GM12874 (cell line): Measurements from ENCODE around the gene TARM1.

Source experiments
- CTCF ChIP-seq: IDR thresholded peaks from 2 replicates; pipeline ENCODE4 v1.5.1; 2011; ENCODE audit warnings: low read depth, mild to moderate bottlenecking, control low read depth, low read length, moderate library complexity; ENCODE audit not compliant: insufficient read depth

Gene TARM1

GRCh38 chr19:54123682-54124081, 42.5 kb upstream of the TARM1 start:
- no peak for TF ChIP-seq CTCF

- no peak for TF ChIP-seq CTCF
These were observed 40.1 kb upstream of the TARM1 start for GRCh38 chr19:54121259-54121658.

- no peak for TF ChIP-seq CTCF
These were observed 34.2 kb upstream of the TARM1 start, which contains the start of the genes PRPF31 and TFPT for GRCh38 chr19:54115109-54116063. PRPF31 (plus strand) TSS chr19:54115754; CDS start chr19:54118279, 2,525 bp downstream. TFPT (minus strand) TSS chr19:54115657; CDS start chr19:54115269, 388 bp downstream.

GRCh38 chr19:54114340-54115108, 33.4 kb upstream of the TARM1 start:
- no peak for TF ChIP-seq CTCF

- no peak for TF ChIP-seq CTCF
These were observed 28.5 kb upstream of the TARM1 start for GRCh38 chr19:54109651-54110050.

GRCh38 chr19:54108496-54108895, 27.3 kb upstream of the TARM1 start:
- TF ChIP-seq CTCF = no peak

GRCh38 chr19:54107876-54108490, 26.8 kb upstream of the TARM1 start:
- TF ChIP-seq CTCF = no peak
